Keratinocyte (primary cell): ENCODE measurements around the gene PSMB7. TPM values are rescaled to one million over a fixed set of nuclear protein-coding genes. Genes with fewer than 3 reads are reported as not detected.

ENCODE experiments used
- DNase-seq: peaks from one replicate; pipeline ENCODE4 v3.0.0-alpha.2; 2011; ENCODE audit warnings: low read depth, missing footprints, low spot score
- FAIRE-seq: peaks from 2 replicates; lab custom pipeline; 2011; peaks lifted over from hg19 to GRCh38; lab: Jason Lieb, UNC
- H2AFZ ChIP-seq: 2 replicates; pipeline ENCODE4 v1.6.0; 2012; ENCODE audit warnings: low read length, control low read depth, inconsistent platforms; ENCODE audit not compliant: control insufficient read depth
- H3K27ac ChIP-seq: 2 replicates; pipeline ENCODE4 v1.5.1; 2011; ENCODE audit warnings: low read length; ENCODE audit not compliant: control insufficient read depth, insufficient read depth
- H3K27me3 ChIP-seq: 3 replicates; pipeline ENCODE4 v1.6.0; 2011; ENCODE audit warnings: low read length; ENCODE audit not compliant: control insufficient read depth, insufficient read depth; ENCODE audit errors: extremely low read depth
- H3K36me3 ChIP-seq, 2 experiments: 2 replicates in 1 of 2; 3 replicates in 1 of 2; pipeline ENCODE4 v1.5.1; 2011; ENCODE audit warnings: low read length in 2 of 2, mild to moderate bottlenecking in 1 of 2; ENCODE audit not compliant: control insufficient read depth in 2 of 2, insufficient read depth in 2 of 2; ENCODE audit errors: extremely low read depth in 1 of 2
- H3K4me1 ChIP-seq: 3 replicates; pipeline ENCODE4 v1.5.1; 2011; ENCODE audit warnings: low read length; ENCODE audit not compliant: control insufficient read depth, insufficient read depth; ENCODE audit errors: extremely low read depth
- H3K4me2 ChIP-seq: 3 replicates; pipeline ENCODE4 v1.6.0; 2011; ENCODE audit warnings: low read depth, low read length; ENCODE audit not compliant: control insufficient read depth, insufficient read depth; ENCODE audit errors: extremely low read depth
- H3K4me3 ChIP-seq, 3 experiments: fragments of 200-600 bp in 1 of 3; sonication (generic) in 1 of 3; 2 replicates in 2 of 3; 3 replicates in 1 of 3; pipeline ENCODE4 v1.5.1; 2011 to 2016; ENCODE audit warnings: low read length in 3 of 3, mild to moderate bottlenecking in 3 of 3, control low read depth in 2 of 3, inconsistent platforms in 1 of 3, low read depth in 1 of 3, mixed read lengths in 1 of 3, mixed run types in 1 of 3, moderate library complexity in 1 of 3; ENCODE audit not compliant: control insufficient read depth in 2 of 3, insufficient read depth in 2 of 3; ENCODE audit errors: extremely low read depth in 1 of 3
- H3K79me2 ChIP-seq: 2 replicates; pipeline ENCODE4 v1.6.0; 2012; ENCODE audit warnings: low read length; ENCODE audit not compliant: control insufficient read depth, insufficient read depth
- H3K9ac ChIP-seq: 3 replicates; pipeline ENCODE4 v1.6.0; 2011; ENCODE audit warnings: low read length; ENCODE audit not compliant: control insufficient read depth, insufficient read depth; ENCODE audit errors: extremely low read depth
- H3K9me1 ChIP-seq: 3 replicates; pipeline ENCODE4 v1.6.0; 2011; ENCODE audit warnings: low read length; ENCODE audit not compliant: control insufficient read depth, insufficient read depth; ENCODE audit errors: extremely low read depth
- H3K9me3 ChIP-seq: 2 replicates; pipeline ENCODE4 v1.5.1; 2012; ENCODE audit warnings: low read depth, low read length; ENCODE audit not compliant: control insufficient read depth
- H4K20me1 ChIP-seq: 3 replicates; pipeline ENCODE4 v1.6.0; 2011; ENCODE audit warnings: low read length; ENCODE audit not compliant: control insufficient read depth, insufficient read depth; ENCODE audit errors: extremely low read depth
- CTCF ChIP-seq, 3 experiments: IDR thresholded peaks in 1 of 3; conservative IDR thresholded peaks in 1 of 3; optimal IDR thresholded peaks in 1 of 3; 2 replicates in 2 of 3; 3 replicates in 1 of 3; pipeline versions ENCODE3 to v1.5.1; 2011; ENCODE audit warnings: low read length in 3 of 3, mild to moderate bottlenecking in 3 of 3, moderate library complexity in 2 of 3, control low read depth in 1 of 3, inconsistent platforms in 1 of 3; ENCODE audit not compliant: insufficient read depth in 2 of 3; ENCODE audit errors: extremely low read depth in 1 of 3
- EZH2 ChIP-seq: IDR thresholded peaks from one replicate; pipeline ENCODE4 v1.6.1; 2012; ENCODE audit warnings: inconsistent platforms, mild to moderate bottlenecking, low read length, moderate library complexity
- dilution Hi-C: fragments of 300-500 bp; cut with MboI; formaldehyde crosslinking; loops from one replicate; pipeline ENCODE4 v1.7.0; 2020; ENCODE audit warnings: low sequenced_read_pairs; ENCODE audit not compliant: extremely low pct_ligation_motif_present
- polyA plus RNA-seq, 5 experiments: library from polyadenylated mRNA; depleted of rRNA in 3 of 5; stranded (reverse) in 3 of 5; stranded (forward) in 1 of 5; unstranded in 1 of 5; fragments of >200 nt; gene quantifications; 1 replicate in 1 of 5; 2 replicates in 3 of 5; 3 replicates in 1 of 5; pipeline versions ENCODE4 v1.2.1 to v1.2.3, GENCODE V29; 2011 to 2012; ENCODE audit warnings: missing spikeins in 2 of 5, low read depth in 1 of 5, low replicate concordance in 1 of 5

The PSMB7 gene
- polyA plus RNA-seq, 1 donor (not counting 4 experiments of a cell fraction or from before 2014, with no cell fraction given) = 388 TPM

DNA sequence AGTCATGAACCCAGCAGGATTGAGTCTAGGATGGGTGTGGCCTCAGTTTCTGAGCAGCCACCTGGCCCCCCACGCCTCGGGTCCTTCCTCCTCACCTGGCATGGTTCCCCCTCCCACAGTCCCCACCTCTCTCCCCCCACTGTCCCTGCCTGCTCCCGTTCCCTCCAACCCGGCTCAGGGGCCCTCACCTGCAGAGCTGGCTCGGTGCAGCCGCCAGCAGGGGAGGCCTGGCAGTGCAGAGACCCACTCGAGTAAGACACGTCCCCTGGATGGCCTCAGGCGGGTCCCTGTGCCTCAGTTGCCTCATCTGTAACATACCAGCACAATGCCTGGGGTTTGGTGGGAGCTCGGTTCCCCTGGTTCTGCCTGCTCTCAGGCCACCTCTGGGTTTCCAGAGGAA, 91.3 kb downstream of the PSMB7 start:
- Histone ChIP-seq H2AFZ (no peak overlapping the region), H3K27ac (no peak overlapping the region), H3K36me3 (peaks cover 14 to 40% of the 10 kb centered on the region in 2 experiments), H3K9me1 (no peaks in the 10 kb centered on the region), H3K79me2 (no peaks in the 10 kb centered on the region), H3K4me1 (no peaks in the 10 kb centered on the region), H3K9me3 (no peaks in the 10 kb centered on the region), H3K27me3 (no peaks in the 10 kb centered on the region), H3K4me3 (no peak overlapping the region), H4K20me1 (no peaks in the 10 kb centered on the region), H3K4me2 (no peak overlapping the region), H3K9ac (no peak overlapping the region)
- TF ChIP-seq CTCF (optimal IDR thresholded peaks at IDR 0.05 in 1 of 3, IDR thresholded peaks at IDR 0.05 in 1 of 3, conservative IDR thresholded peaks at IDR 0.05 in 1 of 3; ENCODE audit: extremely low read depth in 1 of 3, insufficient read depth in 2 of 3, low read length in 3 of 3) (no peak), EZH2 (no peak)
- FAIRE-seq (no peak), DNase-seq (no peak)
- dilution Hi-C loops = loop anchor here (25.0 kb wide), 1 partner anchor 212 kb away; no protein-coding TSS in a partner anchor

- FAIRE-seq (no peak), DNase-seq (no peak)
- no peak overlapping the region for H3K27ac ChIP-seq
- H3K36me3 ChIP-seq = peaks cover 14 to 36% of the 10 kb centered on the region in 2 experiments
- H3K9me3 ChIP-seq = no peaks in the 10 kb centered on the region
- no peaks in the 10 kb centered on the region for H3K4me1 ChIP-seq
- no peak overlapping the region for H3K4me2 ChIP-seq
- no peak overlapping the region for H3K4me3 ChIP-seq
- H3K27me3 ChIP-seq = no peaks in the 10 kb centered on the region
- H3K79me2 ChIP-seq = no peaks in the 10 kb centered on the region
- dilution Hi-C loops = loop anchor here (25.0 kb wide), 1 partner anchor 211 kb away; no protein-coding TSS in a partner anchor
- H3K9me1 ChIP-seq = no peaks in the 10 kb centered on the region
- TF ChIP-seq CTCF (optimal IDR thresholded peaks at IDR 0.05 in 1 of 3, IDR thresholded peaks at IDR 0.05 in 1 of 3, conservative IDR thresholded peaks at IDR 0.05 in 1 of 3; ENCODE audit: extremely low read depth in 1 of 3, insufficient read depth in 2 of 3, low read length in 3 of 3) (no peak), EZH2 (no peak)
- no peak overlapping the region for H2AFZ ChIP-seq
- H4K20me1 ChIP-seq = no peaks in the 10 kb centered on the region
- no peak overlapping the region for H3K9ac ChIP-seq
These were observed 92.4 kb downstream of the PSMB7 start for GRCh38 chr9:124322618-124323432.
